Kidney epithelial cell (primary cell): ENCODE results near the gene RUBCNL. TPM values are rescaled to one million over a fixed set of nuclear protein-coding genes. Genes with fewer than 3 reads are reported as not detected.
A peak's percentile ranks its signal among the peaks of the same experiment; 100 is the strongest.

Experiments
- DNase-seq: peaks from one replicate; pipeline ENCODE4 v3.0.0-alpha.2; 2010; ENCODE audit warnings: low read depth
- H3K27me3 ChIP-seq: 2 replicates; pipeline ENCODE4 v1.6.0; 2011; ENCODE audit warnings: low read length; ENCODE audit not compliant: control insufficient read depth, insufficient read depth
- H3K36me3 ChIP-seq: 2 replicates; pipeline ENCODE4 v1.5.1; 2011; ENCODE audit warnings: low read length; ENCODE audit not compliant: control insufficient read depth, insufficient read depth
- H3K4me3 ChIP-seq: 2 replicates; pipeline ENCODE4 v1.5.1; 2011; ENCODE audit warnings: low read depth, mild to moderate bottlenecking, control low read depth, low read length
- CTCF ChIP-seq: IDR thresholded peaks from 2 replicates; pipeline ENCODE4 v1.5.1; 2011; ENCODE audit warnings: mild to moderate bottlenecking, moderate library complexity, low read length, control low read depth, inconsistent platforms; ENCODE audit not compliant: insufficient read depth, poor library complexity, severe bottlenecking
- total RNA-seq: library from RNA; depleted of rRNA; stranded (reverse); fragments of >200 nt; gene quantifications from 2 replicates; pipeline ENCODE4 v1.2.3, GENCODE V29; 2015

Gene RUBCNL
- total RNA-seq, 1 donor from 2014 or later = 1.8 TPM

- peaks cover 6% of the 10 kb centered on the region for H3K27me3 ChIP-seq
- no peak overlapping the region for H3K4me3 ChIP-seq
- H3K36me3 ChIP-seq = no peaks in the 10 kb centered on the region
- peak; percentile 83 for TF ChIP-seq CTCF
- DNase-seq = no peak
Observed at GRCh38 chr13:46321494-46322225, 65.4 kb downstream of the RUBCNL start.

- Histone ChIP-seq H3K36me3 (no peaks in the 10 kb centered on the region), H3K27me3 (peaks cover 6% of the 10 kb centered on the region), H3K4me3 (no peak overlapping the region)
- no peak for TF ChIP-seq CTCF
- DNase-seq = no peak
Observed at GRCh38 chr13:46320821-46321220, 66.2 kb downstream of the RUBCNL start.

GRCh38 chr13:46320406-46320805 lies 66.6 kb downstream of the RUBCNL start:
- no peak for DNase-seq
- Histone ChIP-seq H3K4me3 (no peak overlapping the region), H3K36me3 (no peaks in the 10 kb centered on the region), H3K27me3 (peaks cover 8% of the 10 kb centered on the region)
- TF ChIP-seq CTCF = no peak

- H3K27me3 ChIP-seq = peaks cover 4% of the 10 kb centered on the region
- H3K4me3 ChIP-seq = no peak overlapping the region
- no peaks in the 10 kb centered on the region for H3K36me3 ChIP-seq
- TF ChIP-seq CTCF = no peak
- DNase-seq = no peak
Observed at GRCh38 chr13:46318986-46319385, 68.1 kb downstream of the RUBCNL start.

GRCh38 chr13:46317120-46317519 lies 69.9 kb downstream of the RUBCNL start:
- no peak for TF ChIP-seq CTCF
- Histone ChIP-seq H3K27me3 (peaks cover 4% of the 10 kb centered on the region), H3K36me3 (no peaks in the 10 kb centered on the region), H3K4me3 (no peak overlapping the region)
- DNase-seq = no peak
